HG03196 (cell line): Measurements from ENCODE around the gene RRAS.

Experiments
- ATAC-seq: cut with Tn5 transposase; IDR thresholded peaks from one replicate; pipeline ENCODE4 v1.9.1; 2021; ENCODE audit not compliant: unreplicated experiment

Gene RRAS

GRCh38 chr19:49596407-49596806 lies 43.5 kb downstream of the RRAS start:
- ATAC-seq = no peak

- ATAC-seq = no peak
Measured at GRCh38 chr19:49595819-49596404, 44.0 kb downstream of the RRAS start.

- no peak for ATAC-seq
Measured at GRCh38 chr19:49594993-49595818, 44.7 kb downstream of the RRAS start.

GRCh38 chr19:49594157-49594992 lies 45.6 kb downstream of the RRAS start:
- ATAC-seq = no peak

- ATAC-seq = peak; percentile 32
Measured at GRCh38 chr19:49593233-49594113, 46.5 kb downstream of the RRAS start.

- ATAC-seq = no peak
Measured at GRCh38 chr19:49592486-49593232, 47.3 kb downstream of the RRAS start.

- no peak for ATAC-seq
Measured at GRCh38 chr19:49591731-49592485, 48.0 kb downstream of the RRAS start.

GRCh38 chr19:49590971-49591730 lies 48.8 kb downstream of the RRAS start, which contains the start of gene PRR12:
Gene PRR12, plus strand, starts transcription at chr19:49591182. Its CDS starts 473 bp downstream, at chr19:49591655.
- no peak for ATAC-seq

- ATAC-seq = peak; percentile 57
Measured at GRCh38 chr19:49590071-49590970, 49.6 kb downstream of the RRAS start.

GRCh38 chr19:49589502-49589905 lies 50.4 kb downstream of the RRAS start:
- ATAC-seq = no peak

GRCh38 chr19:49588365-49589122 lies 51.4 kb downstream of the RRAS start:
- ATAC-seq = no peak

- no peak for ATAC-seq
Measured at GRCh38 chr19:49587227-49587626, 52.7 kb downstream of the RRAS start.
